Gastrocnemius medialis (tissue), 4 donors: Measurements from ENCODE around the gene TPK1.

Experiments
- POLR2A ChIP-seq, 2 donors: fragments of 450-650 bp; IDR thresholded peaks; one replicate each; pipeline ENCODE4 v1.6.1; 2017; ENCODE audit warnings: antibody characterized with exemption in 2 of 2, mild to moderate bottlenecking in 2 of 2, moderate library complexity in 2 of 2
- TF ChIP-seq, protein P1 (sequence below), 5 experiments: fragments of 450-650 bp in 3 of 5; fragments of 200-600 bp in 2 of 5; sonication (generic) in 2 of 5; IDR thresholded peaks in 4 of 5; conservative IDR thresholded peaks in 1 of 5; 1 replicate in 4 of 5; 2 replicates in 1 of 5; pipeline ENCODE4 v1.5.1; 2016 to 2019; ENCODE audit warnings: antibody characterized with exemption in 5 of 5, mild to moderate bottlenecking in 3 of 5, moderate library complexity in 3 of 5

DNA sequence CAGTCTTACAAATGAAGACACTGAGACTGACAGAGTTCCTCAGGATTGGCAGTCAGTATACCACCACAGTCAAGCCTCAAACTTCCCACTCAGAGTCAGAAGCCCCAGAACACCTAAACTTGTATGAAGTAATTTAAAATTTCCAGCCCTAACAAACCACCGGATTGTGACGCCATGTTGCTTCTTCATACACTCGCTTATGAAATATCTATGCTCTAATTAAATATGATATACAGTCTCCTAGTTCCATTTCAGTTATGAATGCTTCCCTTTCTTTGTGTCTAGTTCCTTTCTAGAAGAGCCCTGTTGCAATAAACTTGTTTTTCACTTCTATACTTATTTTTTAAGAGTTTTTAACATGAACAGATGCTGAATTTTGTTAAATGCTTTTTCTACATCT is 260.4 kb downstream of the TPK1 start:
- TF ChIP-seq, protein P1, sequence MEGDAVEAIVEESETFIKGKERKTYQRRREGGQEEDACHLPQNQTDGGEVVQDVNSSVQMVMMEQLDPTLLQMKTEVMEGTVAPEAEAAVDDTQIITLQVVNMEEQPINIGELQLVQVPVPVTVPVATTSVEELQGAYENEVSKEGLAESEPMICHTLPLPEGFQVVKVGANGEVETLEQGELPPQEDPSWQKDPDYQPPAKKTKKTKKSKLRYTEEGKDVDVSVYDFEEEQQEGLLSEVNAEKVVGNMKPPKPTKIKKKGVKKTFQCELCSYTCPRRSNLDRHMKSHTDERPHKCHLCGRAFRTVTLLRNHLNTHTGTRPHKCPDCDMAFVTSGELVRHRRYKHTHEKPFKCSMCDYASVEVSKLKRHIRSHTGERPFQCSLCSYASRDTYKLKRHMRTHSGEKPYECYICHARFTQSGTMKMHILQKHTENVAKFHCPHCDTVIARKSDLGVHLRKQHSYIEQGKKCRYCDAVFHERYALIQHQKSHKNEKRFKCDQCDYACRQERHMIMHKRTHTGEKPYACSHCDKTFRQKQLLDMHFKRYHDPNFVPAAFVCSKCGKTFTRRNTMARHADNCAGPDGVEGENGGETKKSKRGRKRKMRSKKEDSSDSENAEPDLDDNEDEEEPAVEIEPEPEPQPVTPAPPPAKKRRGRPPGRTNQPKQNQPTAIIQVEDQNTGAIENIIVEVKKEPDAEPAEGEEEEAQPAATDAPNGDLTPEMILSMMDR (IDR thresholded peaks at IDR 0.05 in 4 of 5, conservative IDR thresholded peaks at IDR 0.05 in 1 of 5), result no peak
- no peak for TF ChIP-seq POLR2A (IDR thresholded peaks at IDR 0.05)
